NCI-H748 (cell line): ENCODE data around the gene CXCL8.
"Not testable (repeated sequence)": the region's sequence is repeated elsewhere in the genome, so short reads cannot be mapped to it uniquely, and the experiment has no call there.

ENCODE experiments used
- DNase-seq: peaks from one replicate; lab custom pipeline; 2025; ENCODE audit not compliant: unreplicated experiment; lab: John Stamatoyannopoulos, UW

Gene CXCL8

DNA sequence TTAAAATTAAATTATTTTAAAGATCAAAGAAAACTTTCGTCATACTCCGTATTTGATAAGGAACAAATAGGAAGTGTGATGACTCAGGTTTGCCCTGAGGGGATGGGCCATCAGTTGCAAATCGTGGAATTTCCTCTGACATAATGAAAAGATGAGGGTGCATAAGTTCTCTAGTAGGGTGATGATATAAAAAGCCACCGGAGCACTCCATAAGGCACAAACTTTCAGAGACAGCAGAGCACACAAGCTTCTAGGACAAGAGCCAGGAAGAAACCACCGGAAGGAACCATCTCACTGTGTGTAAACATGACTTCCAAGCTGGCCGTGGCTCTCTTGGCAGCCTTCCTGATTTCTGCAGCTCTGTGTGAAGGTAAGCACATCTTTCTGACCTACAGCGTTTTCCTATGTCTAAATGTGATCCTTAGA is at the start of gene CXCL8:
CXCL8 (plus strand) TSS at position 217 of the 426 bp plus-strand sequence; CDS start at position 307, 90 bp downstream.
- peak; percentile 35 for DNase-seq

DNA sequence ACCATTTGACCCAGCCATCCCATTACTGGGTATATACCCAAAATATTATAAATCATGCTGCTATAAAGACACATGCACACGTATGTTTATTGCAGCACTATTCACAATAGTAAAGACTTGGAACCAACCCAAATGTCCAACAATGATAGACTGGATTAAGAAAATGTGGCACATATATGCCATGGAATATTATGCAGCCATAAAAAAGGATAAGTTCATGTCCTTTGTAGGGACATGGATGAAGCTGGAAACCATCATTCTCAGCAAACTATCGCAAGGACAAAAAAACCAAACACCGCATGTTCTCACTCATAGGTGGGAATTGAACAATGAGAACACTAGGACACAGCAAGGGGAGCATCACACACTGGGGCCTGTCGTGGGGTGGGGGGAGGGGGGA is 49.2 kb upstream of the CXCL8 start:
- not testable (repeated sequence) for DNase-seq

DNA sequence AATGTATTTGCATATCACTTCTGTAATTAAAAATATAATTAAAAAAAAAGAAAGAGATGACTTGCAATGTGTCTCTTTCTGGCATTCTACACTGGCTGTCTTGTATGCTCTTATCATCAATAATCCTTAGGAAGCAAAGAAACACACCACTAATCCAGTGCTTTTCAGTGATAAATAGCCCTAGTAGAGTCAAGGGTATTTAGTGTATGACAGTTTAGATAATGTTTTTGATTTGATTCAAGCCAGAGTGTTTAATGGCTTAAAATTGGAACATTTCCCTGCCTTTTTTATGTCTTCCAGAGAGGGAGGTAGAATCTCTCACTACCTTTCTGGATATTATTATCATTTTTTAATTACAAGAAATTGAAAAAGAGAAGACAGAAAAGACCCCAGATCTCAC is 48.6 kb upstream of the CXCL8 start:
- no peak for DNase-seq

DNA sequence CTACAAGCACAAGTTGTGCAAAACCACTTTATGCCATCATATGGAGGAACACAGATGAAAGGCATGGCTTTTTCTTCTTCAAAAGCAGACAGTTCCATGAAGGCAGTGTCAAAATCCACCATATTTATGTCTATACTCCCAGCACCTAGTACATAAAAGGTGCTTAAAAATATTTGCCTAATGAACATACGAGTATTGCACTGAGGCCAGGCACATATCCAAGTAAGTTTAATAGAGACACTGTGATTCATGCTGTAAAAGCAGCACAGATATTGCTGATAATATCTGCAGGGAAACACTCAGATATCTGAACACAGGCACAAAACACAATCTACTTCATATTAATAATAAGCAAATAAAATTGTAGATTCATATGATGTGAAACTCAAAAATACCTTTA is 48.1 kb upstream of the CXCL8 start:
- no peak for DNase-seq

DNA sequence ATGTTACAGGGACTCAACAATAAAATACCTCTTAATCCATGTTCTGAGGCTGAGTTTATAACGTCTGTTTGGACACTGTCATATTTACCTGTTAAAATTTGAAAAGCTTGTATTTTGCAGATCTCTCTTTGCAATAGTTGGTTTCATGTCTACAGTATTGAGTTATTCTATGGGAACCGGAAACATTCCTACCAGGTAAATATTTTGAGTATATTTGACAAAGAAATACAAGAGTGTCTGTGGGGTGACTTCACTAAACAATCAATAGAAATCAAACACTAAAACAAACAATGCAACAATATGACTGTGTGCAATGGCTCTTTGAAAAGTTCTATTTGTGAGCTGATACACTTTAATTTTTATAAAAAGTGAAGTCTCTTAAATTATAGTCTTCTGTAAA is 47.7 kb upstream of the CXCL8 start:
- peak; percentile 23 for DNase-seq

DNA sequence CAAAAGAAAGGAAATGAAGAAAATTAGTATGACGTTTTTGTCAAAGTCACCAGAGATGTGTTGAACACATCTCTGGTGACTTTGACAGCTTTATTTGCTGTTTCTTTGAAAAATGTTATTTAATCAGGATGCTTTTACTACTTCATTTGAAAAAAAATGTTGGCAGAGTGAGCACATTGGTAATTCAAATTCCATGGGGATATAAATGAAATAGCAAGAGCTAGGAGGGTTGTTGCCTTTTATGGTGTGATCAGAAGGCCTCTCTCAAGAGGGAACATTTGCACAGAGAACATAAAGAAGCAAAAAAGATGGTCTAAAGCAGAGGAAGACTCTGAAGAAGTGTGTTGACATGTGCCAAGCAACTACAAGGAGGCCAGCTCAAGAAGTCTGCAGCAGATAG is 46.6 kb upstream of the CXCL8 start:
- no peak for DNase-seq

DNA sequence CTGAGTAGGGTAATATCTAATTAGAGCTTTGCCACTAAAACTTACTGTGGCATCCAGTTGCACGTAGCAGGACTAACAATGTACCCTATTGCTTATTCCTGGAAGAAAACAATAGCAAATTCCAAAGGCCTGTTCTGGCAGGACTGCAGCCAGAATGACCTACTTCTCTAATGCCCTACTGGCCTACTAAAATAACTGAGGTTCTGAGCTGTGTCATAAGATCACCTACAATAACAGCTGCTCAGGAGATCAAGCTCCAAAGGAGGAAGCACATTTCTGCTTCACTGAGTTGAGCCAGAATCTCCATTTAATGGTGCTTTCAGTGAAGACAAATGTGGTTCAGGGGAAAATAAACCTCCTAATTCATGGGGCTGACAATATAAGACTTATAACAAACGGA is 42.2 kb upstream of the CXCL8 start:
- no peak for DNase-seq

DNA sequence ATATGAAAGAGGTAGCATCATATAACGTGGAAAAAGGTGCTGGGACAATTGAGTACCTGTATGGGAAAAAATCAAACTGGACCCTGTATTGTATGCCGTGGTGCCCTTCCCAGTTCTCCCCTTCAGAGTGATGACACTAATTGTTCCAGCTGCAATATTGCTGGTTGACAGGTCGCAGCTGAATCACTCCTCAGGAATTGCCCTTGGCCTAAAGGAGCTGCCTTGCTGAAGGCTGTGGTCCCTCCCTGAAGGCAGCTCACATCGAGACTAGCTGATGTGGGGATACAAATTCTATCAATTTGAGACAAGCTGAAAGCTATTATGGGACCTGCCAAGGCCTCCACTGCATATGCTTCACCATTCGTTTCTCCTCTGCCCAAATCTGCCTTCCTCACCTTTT is 39.3 kb upstream of the CXCL8 start:
- DNase-seq = no peak

DNA sequence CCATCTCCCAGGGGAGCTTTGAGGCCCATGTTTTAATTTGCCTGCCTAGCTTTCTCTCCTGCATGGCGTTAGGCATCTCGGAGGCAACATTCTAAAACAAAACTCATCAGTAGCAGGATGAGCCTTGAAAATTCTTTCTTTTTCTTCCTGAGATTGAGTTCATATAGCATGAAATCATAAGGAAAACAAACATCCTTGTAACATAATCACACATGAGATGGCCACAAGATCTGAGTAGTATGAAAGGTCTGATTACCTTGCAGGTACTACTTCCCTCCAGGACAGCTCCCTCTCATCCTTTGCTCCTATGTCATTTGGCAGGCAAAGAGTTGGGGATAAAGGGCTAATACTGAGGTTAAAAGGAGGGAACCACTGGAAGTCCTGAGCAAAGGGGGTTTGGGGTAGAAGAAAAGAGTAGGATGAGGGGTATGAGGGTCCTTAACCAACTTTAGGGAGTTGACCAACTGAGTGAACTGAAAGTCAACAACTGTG is 37.5 kb upstream of the CXCL8 start:
- no peak for DNase-seq

DNA sequence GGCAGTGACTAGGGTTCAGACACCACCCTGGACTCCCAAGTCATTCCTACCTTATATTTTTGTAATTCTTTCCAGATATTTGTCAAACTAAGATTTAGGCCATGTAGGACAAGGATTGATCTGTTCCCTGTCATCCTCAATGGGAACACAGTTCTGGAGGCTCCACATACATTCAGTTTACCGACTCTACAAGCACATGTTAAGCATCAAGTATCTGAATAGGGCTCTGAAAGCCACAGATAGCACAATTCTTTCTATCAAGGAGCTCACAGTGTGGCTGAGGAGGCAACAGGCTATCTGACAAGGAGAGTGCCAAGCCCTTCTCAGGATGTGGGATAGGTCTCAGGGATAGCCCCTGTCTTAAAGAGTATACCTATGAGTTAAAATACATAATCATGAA is 37.0 kb upstream of the CXCL8 start:
- DNase-seq = no peak

DNA sequence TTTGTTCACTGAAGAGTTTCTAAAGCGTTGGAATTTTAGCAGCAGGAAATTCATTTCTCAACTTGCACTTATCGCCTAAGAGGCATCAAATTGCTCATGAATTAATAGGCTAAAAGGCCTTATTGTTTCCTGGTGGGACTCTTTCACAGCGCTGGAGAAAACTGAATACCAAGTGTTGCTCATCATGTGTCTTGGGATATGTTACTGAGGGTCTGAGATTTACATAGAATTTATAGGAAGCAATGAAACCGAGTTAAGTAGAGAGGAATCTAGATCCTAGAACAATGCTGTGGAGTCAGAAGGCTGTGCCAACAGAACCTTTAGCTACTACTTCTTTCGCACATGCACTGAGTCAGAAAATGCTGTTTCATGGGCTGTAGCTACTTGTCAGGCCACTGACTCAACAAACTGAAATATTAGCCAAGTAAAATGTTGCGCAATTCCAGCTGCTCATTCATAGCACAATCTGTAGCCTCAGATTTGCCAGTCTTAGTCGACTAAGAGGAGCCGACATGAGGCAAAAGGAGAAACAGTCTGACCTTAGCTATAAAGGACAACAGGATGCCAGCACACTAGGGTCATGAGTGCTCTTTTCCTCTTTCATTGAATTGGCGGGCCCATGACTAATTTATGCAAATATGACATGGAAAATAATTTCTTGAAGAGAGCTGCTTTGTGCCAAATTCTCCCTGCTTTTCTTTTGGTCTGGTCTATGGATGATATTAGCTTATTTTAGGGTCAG is 35.9 kb upstream of the CXCL8 start:
- DNase-seq = peak; percentile 6

DNA sequence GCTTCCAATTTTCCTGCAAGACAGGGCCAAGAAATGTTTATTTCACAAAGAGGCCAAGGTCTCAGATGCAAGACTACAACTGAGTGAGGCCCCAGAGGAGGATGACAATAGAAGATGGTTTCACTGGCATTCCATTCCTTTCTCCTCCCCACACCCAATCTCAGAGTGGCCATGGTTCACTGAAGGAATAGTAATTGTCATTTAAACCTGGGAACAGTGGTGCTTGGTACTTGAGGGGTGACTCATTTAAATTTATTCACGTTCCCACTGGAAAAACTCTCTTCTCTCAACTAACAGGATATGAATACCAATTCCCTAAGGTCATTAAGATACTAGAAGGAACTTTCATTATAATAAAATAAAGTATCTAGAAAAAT is 35.3 kb upstream of the CXCL8 start:
- no peak for DNase-seq

DNA sequence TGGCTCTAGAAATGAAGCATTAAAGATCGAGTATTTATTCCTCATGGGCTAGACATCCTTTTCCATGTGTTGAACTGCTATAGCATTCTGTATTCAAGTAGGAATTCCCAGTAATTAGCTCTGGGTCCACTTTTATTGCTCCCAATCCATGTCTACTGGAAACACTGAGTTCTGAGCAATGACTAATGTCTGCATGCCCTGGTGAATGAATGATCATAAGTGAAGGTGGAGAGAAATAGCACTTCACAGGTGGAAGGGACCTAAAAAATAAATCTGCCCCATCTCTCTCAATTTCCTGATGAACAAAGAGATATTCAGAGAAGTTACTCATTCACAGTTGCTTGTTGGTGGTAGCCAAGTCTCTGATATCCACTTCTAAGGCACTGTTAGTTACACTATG is 34.6 kb upstream of the CXCL8 start:
- DNase-seq = no peak

DNA sequence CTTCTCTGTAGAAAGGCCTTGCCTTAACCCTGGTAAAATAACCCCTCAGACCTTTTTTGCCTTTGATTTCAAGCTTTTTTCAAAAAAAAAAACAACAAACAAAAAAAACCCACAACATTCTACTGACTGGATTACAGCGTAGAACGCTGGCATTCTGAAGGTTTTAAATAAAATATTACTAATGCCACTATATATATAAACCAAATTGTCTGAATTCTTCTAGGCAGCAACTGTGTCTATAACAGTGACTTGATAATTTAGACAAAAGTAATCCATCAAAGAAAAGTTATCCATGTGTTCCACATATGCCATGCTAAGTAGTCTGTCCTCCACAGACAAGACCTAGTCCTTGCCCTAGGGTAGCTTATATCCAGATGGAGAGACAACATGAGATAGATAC is 33.6 kb upstream of the CXCL8 start:
- no peak for DNase-seq

DNA sequence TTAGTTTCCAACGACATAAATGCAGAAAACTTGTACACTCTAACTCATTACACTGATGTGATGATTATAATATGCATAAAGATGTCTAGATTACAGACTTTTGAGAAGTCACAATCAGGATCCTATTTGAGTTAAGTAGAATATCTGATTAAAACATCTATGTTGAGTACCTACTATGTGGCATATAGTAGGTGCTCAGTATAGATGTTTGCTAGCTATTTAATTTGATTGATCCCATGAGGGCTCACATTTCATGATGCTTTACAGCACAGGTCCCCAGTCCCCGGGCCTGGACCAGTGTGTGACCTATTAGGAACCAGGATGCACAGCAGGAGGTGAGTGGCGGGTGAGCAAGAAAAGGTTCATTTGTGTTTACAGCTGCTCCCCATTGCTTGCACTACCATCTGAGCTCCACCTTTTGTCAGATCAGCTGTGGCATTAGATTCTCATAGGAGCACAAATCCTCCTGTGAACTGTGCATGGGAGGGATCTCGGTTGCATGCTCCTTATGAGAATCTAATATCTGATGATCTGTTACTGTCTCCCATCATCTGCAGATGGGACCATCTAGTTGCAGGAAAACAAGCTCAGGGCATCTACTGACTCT is 33.0 kb upstream of the CXCL8 start:
- peak; percentile 3 for DNase-seq

DNA sequence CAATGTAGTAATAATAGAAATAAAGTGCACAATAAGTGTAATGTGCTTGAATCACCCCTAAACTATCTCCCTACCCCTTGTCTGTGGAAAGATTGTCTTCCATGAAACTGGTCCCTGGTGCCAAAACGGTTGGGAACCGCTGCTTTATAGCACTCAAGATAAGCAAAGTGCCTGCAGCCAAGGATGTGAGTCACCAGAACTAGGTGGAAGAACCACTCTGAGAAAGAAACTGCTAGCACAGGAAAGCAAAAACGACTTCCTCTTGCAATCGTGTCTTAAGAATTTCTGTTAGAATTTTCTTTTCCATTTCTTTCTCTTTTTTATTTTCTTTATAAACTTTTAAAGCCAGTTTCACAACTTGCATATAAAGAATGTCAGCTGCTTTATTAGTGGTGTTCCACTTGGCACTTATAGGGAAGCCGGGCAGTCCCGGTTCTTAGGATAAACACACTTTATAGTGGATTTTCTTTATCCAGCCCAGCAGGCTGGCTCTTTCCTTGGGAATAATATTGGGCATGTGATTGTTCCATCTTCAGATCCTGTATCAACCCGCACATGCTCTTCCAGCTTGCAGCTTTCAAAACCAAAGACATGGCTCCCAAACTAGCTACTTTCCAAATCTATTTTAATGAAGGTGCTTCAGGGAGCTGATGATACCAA is 32.3 kb upstream of the CXCL8 start:
- DNase-seq = no peak

DNA sequence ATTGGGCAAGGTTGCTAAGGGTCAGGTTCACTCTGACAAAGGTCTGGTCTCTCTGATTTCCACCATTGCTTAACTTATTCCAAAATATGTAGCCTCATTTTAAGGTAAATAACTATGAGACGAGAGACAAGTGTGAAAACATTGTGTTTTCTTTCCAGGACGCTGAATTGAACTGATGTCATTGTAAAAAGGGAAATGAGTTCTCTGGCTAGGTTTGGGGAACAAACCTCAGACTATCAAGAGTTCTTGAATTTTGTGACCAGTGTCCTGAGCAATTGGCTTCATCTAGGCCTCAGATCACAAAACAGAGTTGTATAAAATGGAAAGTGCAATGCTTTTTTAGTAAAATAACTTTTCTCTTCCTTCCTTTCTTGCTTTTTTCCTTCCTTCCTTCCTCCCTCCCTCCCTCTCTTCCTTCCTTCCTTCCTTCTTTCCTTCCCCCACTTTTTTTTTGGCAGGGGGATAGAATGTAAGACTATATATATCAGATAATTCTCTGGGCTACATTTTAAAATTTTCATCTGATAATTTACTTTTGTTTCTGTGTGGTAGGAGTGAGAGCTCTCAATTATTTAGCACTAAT is 30.8 kb upstream of the CXCL8 start:
- no peak for DNase-seq

DNA sequence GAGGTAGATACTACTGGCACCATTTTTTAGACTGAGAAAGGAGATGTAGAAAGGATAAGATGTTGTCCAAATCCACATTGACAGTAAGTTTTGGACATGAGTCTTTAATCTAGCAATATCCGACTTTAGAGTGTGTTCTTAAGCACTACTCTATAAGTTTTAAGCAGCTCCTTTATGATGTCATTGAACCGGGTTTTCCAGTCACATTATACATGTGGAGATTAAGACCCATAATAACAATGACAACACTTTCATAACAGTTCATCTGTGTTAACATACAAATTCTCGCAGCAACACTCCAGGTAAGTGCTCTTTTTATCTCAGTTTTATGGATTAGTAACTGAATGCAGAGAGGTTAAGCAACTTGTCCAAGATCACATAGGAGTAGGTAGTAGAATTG is 30.3 kb upstream of the CXCL8 start:
- no peak for DNase-seq

DNA sequence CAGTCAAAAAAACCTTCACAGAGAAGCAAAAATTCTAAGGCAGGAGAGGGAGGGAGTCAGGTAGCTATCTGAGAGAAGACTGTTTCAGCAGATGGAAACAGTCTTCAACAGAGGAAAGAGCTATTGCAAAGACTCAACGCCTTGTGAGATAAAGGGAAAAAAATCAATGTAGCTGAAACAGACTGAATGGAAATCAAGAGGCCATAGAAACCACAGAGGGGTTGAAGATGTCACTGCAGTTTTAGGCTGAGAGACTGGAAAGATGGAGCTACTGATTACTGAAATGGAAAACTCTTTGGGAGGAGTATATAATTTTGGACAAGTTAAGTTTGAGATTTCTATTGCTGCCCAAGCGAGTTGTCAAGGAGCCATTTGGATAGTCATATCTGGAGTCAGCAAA is 28.4 kb upstream of the CXCL8 start:
- DNase-seq = no peak

DNA sequence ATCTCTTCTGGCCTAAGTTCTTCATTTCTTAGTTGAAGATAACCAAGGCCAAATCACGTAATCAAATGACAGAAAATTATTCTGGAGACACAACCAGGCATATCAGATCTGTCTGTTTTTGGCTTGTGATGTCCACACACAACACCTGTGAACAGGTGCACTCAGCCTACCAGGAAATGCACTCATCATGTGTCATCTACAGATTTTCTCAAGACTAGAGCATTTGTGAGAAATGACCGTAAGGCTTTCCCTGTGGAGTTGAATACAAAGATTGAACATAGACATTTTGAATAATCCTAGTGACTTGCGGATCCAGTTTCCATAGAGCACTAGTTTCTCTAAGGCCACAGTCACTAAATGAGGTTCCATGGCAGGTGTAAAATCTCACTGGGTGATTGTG is 26.7 kb upstream of the CXCL8 start:
- no peak for DNase-seq

DNA sequence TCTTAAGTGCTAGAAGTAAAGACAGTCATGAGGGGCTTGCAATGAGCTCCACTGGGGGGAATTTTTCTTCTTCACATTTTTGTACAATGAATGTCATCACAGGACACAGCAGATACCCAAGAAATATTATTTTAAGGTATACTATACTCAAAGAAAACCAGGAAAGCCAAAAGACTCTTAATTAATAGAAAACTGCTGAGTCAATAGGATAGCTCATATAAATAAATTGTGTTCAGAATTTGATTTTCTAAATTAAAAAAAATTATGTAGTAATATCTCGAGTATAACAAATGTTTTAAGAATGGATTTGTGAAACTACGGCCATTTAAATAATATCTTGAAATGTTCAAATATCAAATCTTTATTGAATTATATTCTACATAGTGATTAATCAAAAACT is 25.7 kb upstream of the CXCL8 start:
- no peak for DNase-seq

DNA sequence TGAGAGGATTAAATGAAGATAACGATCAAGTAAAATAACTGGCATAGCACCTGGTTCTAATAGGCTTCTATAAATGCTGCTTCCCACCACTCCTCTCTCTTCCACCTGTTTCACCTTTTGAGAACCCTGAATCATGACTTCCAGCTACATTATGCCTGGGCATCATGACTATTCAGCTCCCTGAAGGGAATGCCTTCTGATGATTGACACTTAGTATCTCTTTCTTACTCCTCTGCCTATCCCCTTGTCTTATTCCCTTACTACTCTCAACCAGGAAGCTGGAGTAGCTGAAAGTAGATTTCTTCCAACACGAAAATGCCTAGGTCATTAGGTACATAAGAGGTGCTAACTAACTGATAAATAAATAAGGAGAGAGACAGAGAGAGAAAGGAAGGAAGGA is 24.7 kb upstream of the CXCL8 start:
- DNase-seq = no peak
